ENCODE data around the gene EDN2.

- TF ChIP-seq EZH2 (IDR thresholded peaks at IDR 0.05; ENCODE audit: insufficient read depth, poor library complexity, severe bottlenecking): no peak
- no peak for TF ChIP-seq EZH2phosphoT487 (IDR thresholded peaks at IDR 0.05; ENCODE audit: insufficient read depth, low read depth)
Observed at GRCh38 chr1:41463516-41463915, 21.0 kb downstream of the EDN2 start.
